Measurements from ENCODE around the gene CCZ1B.
"Not testable (repeated sequence)": the region's sequence is repeated elsewhere in the genome, so short reads cannot be mapped to it uniquely, and the experiment has no call there.

Gene CCZ1B

GRCh38 chr7:6831018-6831725, 5.1 kb upstream of the CCZ1B start:
- DNase-seq (ENCODE audit: low read depth) = no peak

- not testable (repeated sequence) for DNase-seq (ENCODE audit: low read depth)
Observed at GRCh38 chr7:6830026-6830425, 4.0 kb upstream of the CCZ1B start.

- DNase-seq (ENCODE audit: low read depth) = not testable (repeated sequence)
Observed at GRCh38 chr7:6829616-6830015, 3.5 kb upstream of the CCZ1B start.

- not testable (repeated sequence) for DNase-seq (ENCODE audit: low read depth)
Observed at GRCh38 chr7:6827180-6827579, 1.1 kb upstream of the CCZ1B start.

DNA sequence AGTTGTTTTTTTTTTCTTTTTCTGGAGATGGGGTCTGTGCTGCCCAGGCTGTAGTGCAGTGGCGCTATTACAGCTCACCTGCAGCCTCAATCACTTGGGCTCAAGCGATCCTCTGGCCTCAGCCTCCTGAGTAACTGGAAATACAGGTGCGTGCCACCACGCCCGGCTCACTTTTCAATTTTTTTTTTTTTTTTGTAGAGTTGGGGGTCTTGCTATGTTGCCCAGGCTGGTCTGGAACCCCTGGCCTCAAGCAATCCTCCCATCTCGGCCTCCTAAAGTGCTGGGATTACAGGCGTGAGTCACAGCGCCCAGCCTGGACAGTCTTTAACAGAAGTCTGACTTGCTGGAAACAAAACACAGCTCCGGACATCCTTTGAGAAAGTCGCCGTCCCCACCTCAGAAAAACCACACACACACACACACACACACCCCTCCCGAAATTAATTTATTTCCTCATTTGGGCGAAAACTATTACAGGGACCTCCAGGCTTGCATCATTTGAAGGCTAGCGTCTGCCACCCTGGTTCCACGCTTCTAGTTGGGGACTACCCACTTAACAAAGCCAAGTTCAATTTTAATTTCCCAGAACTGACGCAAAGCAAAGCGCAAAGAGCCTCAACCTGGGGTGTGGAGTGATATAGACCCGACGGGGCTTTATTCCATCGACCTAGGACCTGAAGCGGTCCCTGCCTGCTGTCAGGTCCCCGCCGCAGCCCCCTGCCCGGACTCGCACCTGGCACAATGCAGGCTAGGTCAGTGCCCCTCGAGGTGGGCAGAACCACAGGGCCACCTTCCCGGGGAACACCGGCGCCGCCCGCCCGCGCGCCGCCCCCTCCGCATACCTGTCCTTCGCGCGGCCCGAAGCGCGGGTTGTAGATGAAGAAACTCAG, 594 bp downstream of the CCZ1B start:
- DNase-seq (ENCODE audit: low read depth) = not testable (repeated sequence)

DNA sequence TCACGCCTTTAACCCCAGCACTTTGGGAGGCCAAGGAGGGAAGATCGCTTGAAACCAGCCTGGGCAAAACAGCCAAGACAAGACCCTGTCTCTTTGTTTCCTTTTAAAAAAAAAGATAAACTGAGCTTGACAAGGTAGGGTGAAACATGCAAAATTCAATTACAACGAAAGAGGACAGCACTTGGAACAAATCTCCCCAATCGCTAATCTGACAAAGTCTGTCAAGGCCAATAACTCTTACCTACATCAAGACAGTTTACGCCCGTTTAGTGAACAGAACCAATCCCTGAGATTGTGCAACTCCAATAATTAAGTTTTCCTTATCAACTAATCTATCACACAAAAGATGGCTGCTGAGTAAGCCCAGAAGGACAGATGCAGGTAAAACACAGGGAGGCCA, 4.5 kb downstream of the CCZ1B start:
- not testable (repeated sequence) for DNase-seq (ENCODE audit: low read depth)

DNA sequence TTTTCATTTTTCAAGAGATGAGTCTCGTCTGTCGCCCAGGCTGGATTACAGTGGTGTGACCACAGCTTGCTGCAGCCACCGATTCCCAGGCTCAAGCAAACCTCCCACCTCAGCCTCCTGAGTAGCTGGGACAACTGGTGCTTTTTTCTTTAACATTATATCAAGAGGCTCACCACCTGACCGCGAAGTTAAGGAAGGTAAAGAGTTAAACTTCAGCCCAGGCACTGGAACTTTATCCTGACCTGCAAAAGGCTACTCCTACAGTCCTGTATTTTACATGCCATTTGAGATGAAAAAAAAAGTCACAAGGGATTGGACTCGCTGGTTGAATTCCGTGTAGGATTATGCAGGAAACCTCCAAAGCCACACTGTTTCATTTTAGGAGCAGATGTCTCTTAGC, 10.6 kb downstream of the CCZ1B start:
- DNase-seq (ENCODE audit: low read depth) = not testable (repeated sequence)

DNA sequence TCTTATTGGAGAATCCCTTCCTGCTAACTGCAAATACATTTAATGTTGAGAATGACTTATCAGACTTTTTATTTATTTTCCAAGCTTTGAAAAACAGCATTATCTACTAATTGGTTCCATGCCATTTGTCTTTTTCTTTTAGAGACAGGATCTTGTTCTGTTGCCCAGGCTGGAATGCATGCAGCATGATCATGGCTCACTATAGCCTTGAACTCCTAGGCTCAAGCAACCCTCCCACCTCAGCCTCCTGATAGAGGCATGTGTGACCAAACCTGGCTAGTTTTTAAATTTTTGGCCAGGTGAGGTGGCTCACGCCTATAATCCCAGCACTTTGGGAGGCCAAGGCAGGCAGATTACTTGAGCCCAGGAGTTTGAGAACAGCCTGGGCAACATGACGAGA, 13.1 kb downstream of the CCZ1B start:
- DNase-seq (ENCODE audit: low read depth) = not testable (repeated sequence)

GRCh38 chr7:6807959-6808358, 18.1 kb downstream of the CCZ1B start:
- DNase-seq (ENCODE audit: low read depth) = not testable (repeated sequence)

GRCh38 chr7:6807393-6807918, 18.6 kb downstream of the CCZ1B start:
- not testable (repeated sequence) for DNase-seq (ENCODE audit: low read depth)

DNA sequence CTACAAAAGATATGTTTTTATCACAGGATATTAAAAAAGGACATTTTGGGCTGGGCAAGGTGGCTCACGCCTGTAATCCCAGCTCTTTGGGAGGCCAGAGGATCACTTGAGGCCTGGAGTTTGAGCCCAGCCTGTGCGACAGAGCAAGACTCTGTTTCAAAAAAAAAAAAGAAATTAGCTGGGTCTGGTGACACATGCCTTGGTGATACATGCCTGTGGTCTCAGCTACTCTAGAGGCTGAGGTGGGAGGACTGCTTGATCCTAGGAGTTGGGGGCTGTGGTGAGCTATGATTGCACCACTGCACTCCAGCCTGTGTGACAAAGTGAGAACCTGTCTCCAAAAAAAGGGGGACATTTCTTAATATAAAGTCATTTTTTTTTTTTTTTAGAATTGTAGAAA, 25.7 kb downstream of the CCZ1B start:
- DNase-seq (ENCODE audit: low read depth) = not testable (repeated sequence)

GRCh38 chr7:6799887-6800286, 26.2 kb downstream of the CCZ1B start:
- not testable (repeated sequence) for DNase-seq (ENCODE audit: low read depth)

DNA sequence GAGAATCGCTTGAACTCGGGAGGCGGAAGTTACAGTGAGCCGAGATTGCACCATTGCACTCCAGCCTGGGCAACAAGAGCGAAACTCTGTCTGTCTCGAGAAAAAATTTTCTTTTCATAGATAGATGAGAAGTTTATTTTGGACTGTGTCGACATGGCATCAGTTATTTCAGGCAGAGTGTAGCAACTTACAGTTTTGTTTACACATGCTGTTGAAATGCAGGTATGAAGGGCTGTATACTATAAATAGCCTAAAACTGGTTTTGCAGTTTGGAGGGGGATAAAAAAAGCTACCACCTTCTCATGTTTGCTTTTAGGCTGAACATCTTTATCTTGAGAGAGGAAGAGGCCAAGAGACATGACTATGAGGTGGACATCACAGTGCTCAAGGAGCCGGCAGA, 28.0 kb downstream of the CCZ1B start:
- not testable (repeated sequence) for DNase-seq (ENCODE audit: low read depth)

GRCh38 chr7:6797218-6797617, 28.9 kb downstream of the CCZ1B start:
- not testable (repeated sequence) for DNase-seq (ENCODE audit: low read depth)

DNA sequence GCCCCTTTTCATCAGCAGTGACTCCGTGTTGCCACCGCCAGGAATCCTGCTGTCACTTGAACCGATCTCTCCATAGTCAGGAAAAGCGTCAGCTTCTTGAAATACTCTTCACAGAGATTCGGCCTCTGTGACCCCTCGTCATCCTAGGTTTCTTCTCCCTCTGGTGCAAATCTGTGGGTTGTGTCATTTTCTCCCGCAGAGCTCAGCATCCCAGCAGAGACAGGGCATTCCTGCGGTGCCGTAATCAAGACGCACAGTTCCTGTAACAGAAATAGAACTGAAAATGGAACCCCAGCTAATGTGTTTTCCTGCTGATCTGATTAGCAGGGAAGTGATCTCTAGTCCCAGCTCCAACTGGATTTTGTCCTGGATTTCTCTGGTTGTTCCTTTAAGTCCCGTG, 31.8 kb downstream of the CCZ1B start:
- DNase-seq (ENCODE audit: low read depth) = not testable (repeated sequence)

GRCh38 chr7:6792113-6792872, 33.8 kb downstream of the CCZ1B start:
- not testable (repeated sequence) for DNase-seq (ENCODE audit: low read depth)

DNA sequence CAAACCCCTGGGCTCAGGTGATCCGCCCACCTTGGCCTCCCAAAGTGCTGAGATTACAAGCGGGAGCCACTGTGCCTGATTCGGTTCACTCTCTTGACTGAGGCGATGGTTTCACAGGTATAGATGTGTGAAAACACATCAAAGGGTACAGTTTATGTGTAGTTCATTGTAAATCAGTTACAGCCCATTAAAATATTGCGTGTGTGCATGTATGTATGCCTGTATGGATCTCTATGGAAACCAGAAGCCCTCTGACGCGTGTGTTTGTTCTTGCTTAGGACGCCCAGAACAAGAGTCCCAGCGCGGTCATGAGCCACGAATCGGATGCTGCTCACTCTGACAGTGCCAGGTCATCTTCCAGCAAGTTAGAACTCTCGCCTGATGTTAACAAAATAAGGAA, 36.7 kb downstream of the CCZ1B start:
- DNase-seq (ENCODE audit: low read depth) = not testable (repeated sequence)

GRCh38 chr7:6781581-6781980, 44.5 kb downstream of the CCZ1B start:
- DNase-seq (ENCODE audit: low read depth) = not testable (repeated sequence)

GRCh38 chr7:6761186-6761585, 64.9 kb downstream of the CCZ1B start:
- not testable (repeated sequence) for DNase-seq (ENCODE audit: low read depth)

- not testable (repeated sequence) for DNase-seq (ENCODE audit: low read depth)
Observed at GRCh38 chr7:6753964-6754363, 72.1 kb downstream of the CCZ1B start, which contains the start of gene RSPH10B2. Gene RSPH10B2 (plus strand): TSS chr7:6754103. CDS start chr7:6757678, 3,575 bp downstream.

GRCh38 chr7:6750173-6750572, 75.9 kb downstream of the CCZ1B start:
- not testable (repeated sequence) for DNase-seq (ENCODE audit: low read depth)

GRCh38 chr7:6749335-6749734, 76.7 kb downstream of the CCZ1B start:
- not testable (repeated sequence) for DNase-seq (ENCODE audit: low read depth)

All from stimulated activated CD4-positive, alpha-beta T cell treated with anti-CD3 and anti-CD28 coated beads, Interleukin-2, amount 100 ng/mL, for 4 hours (primary cell).